ENCODE measurements around the gene PDE1A. TPM values are rescaled to one million over a fixed set of nuclear protein-coding genes. Genes with fewer than 3 reads are reported as not detected.
A peak's percentile ranks its signal among the peaks of the same experiment; 100 is the strongest.

PDE1A gene
- total and polyA plus RNA-seq, 2 of the 4 experiments (the other 2 are of a cell fraction), result 0.24 to 0.90 TPM

GRCh38 chr2:182144776-182145165 lies 282.1 kb downstream of the PDE1A start:
- H4K91ac ChIP-seq (ENCODE audit: insufficient read depth, low read depth, low read length), result peak overlapping the region; percentile 9; the same call in 1 of the 2 replicates
- no peak overlapping the region for H2AK5ac ChIP-seq (ENCODE audit: low read depth, low read length)
- H3K18ac ChIP-seq (ENCODE audit: low read depth, low read length), result no peak overlapping the region
- BruUV-seq (replicated peaks), result no TSS peak
- DNase-seq (no peak), ATAC-seq (ENCODE audit: low read depth) (peak; percentile 54)
- H2BK5ac ChIP-seq (ENCODE audit: low read depth, low read length, poor library complexity, severe bottlenecking), result no peak overlapping the region
- no CpG with 5 or more reads among the region's 1 CpG for WGBS, 2 experiments (ENCODE audit: extremely low coverage in 2 of 2, insufficient read length in 1 of 2)
- H3K4me2 ChIP-seq (ENCODE audit: low read depth, low read length), result no peak overlapping the region
- H2AK9ac ChIP-seq (replicated peaks; ENCODE audit: low read depth, low read length, poor library complexity), result peak overlapping the region; percentile 9
- no peaks in the 10 kb centered on the region for H3K4me1 ChIP-seq (ENCODE audit: control insufficient read depth, insufficient read depth, low read length)
- intact Hi-C loops (cut with micrococcal nuclease), result no loop called here
- H3K23ac ChIP-seq (ENCODE audit: low read depth, low read length), result peak overlapping the region; percentile 72; the same call in 1 of the 2 replicates
- H3K9ac ChIP-seq (ENCODE audit: low read depth, low read length), result no peak overlapping the region
- H4K20me1 ChIP-seq (ENCODE audit: insufficient read depth, low read length), result no peaks in the 10 kb centered on the region
- no peak overlapping the region for H3K4me3 ChIP-seq (ENCODE audit: insufficient read depth, low read depth, low read length)
- dilution Hi-C loops (cut with HindIII; ENCODE audit: low sequenced_read_pairs, unreplicated experiment), result no loop called here
- H3K9me3 ChIP-seq (ENCODE audit: control insufficient read depth, insufficient read depth, low read length), result no peaks in the 10 kb centered on the region
- H4K8ac ChIP-seq (ENCODE audit: low read depth in 2 of 2, low read length in 2 of 2), result no peak overlapping the region; a peak in 1 of 4 replicates
- in situ Hi-C loops (cut with MboI; ENCODE audit: low sequenced_read_pairs), result loop anchor here (25.0 kb wide), 1 partner anchor 557 kb away; no protein-coding TSS in a partner anchor
- peaks cover 2% of the 10 kb centered on the region; the same call in 1 of the 2 replicates for H3K9me1 ChIP-seq (ENCODE audit: insufficient read depth, low read length)
- no peak overlapping the region for H3K56ac ChIP-seq (ENCODE audit: extremely low read depth, insufficient read depth, low read length)
- no peak overlapping the region for H2BK120ac ChIP-seq (ENCODE audit: low read depth, low read length)
- H3K27ac ChIP-seq (ENCODE audit: insufficient read depth, low read length), result no peak overlapping the region
- H4K5ac ChIP-seq (ENCODE audit: low read depth, low read length), result no peak overlapping the region
- H2BK20ac ChIP-seq (ENCODE audit: low read depth, low read length), result no peak overlapping the region
- H2BK15ac ChIP-seq (ENCODE audit: low read depth, low read length), result no peak overlapping the region
- no peaks in the 10 kb centered on the region for H3K27me3 ChIP-seq (ENCODE audit: control insufficient read depth, insufficient read depth, low read length)
- TF ChIP-seq MXI1 (IDR thresholded peaks at IDR 0.05; ENCODE audit: borderline replicate concordance, low read depth, low read length) (no peak), FOS (IDR thresholded peaks at IDR 0.05; ENCODE audit: low read depth, low read length) (no peak), RFX5 (IDR thresholded peaks at IDR 0.05; ENCODE audit: low read depth, low read length) (no peak), POLR2A (IDR thresholded peaks at IDR 0.05; ENCODE audit: low read depth, low read length) (no peak), CEBPB (IDR thresholded peaks at IDR 0.05; ENCODE audit: low read depth, low read length) (no peak)
- TF ChIP-seq, protein P1, sequence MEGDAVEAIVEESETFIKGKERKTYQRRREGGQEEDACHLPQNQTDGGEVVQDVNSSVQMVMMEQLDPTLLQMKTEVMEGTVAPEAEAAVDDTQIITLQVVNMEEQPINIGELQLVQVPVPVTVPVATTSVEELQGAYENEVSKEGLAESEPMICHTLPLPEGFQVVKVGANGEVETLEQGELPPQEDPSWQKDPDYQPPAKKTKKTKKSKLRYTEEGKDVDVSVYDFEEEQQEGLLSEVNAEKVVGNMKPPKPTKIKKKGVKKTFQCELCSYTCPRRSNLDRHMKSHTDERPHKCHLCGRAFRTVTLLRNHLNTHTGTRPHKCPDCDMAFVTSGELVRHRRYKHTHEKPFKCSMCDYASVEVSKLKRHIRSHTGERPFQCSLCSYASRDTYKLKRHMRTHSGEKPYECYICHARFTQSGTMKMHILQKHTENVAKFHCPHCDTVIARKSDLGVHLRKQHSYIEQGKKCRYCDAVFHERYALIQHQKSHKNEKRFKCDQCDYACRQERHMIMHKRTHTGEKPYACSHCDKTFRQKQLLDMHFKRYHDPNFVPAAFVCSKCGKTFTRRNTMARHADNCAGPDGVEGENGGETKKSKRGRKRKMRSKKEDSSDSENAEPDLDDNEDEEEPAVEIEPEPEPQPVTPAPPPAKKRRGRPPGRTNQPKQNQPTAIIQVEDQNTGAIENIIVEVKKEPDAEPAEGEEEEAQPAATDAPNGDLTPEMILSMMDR (conservative IDR thresholded peaks at IDR 0.05; ENCODE audit: low read depth, low read length), result no peak
- TF ChIP-seq, protein P2, sequence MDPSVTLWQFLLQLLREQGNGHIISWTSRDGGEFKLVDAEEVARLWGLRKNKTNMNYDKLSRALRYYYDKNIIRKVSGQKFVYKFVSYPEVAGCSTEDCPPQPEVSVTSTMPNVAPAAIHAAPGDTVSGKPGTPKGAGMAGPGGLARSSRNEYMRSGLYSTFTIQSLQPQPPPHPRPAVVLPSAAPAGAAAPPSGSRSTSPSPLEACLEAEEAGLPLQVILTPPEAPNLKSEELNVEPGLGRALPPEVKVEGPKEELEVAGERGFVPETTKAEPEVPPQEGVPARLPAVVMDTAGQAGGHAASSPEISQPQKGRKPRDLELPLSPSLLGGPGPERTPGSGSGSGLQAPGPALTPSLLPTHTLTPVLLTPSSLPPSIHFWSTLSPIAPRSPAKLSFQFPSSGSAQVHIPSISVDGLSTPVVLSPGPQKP (IDR thresholded peaks at IDR 0.05; ENCODE audit: borderline replicate concordance, low read depth, low read length), result no peak
- TF ChIP-seq, protein P3, sequence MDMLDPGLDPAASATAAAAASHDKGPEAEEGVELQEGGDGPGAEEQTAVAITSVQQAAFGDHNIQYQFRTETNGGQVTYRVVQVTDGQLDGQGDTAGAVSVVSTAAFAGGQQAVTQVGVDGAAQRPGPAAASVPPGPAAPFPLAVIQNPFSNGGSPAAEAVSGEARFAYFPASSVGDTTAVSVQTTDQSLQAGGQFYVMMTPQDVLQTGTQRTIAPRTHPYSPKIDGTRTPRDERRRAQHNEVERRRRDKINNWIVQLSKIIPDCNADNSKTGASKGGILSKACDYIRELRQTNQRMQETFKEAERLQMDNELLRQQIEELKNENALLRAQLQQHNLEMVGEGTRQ (IDR thresholded peaks at IDR 0.05; ENCODE audit: low read depth, low read length), result no peak
- no peak overlapping the region for H3K4ac ChIP-seq (ENCODE audit: low read depth, low read length)
- no peaks in the 10 kb centered on the region for H3K79me1 ChIP-seq (ENCODE audit: low read depth in 1 of 2, low read length in 2 of 2)
- ChIA-PET POLR2A (ENCODE audit: unreplicated experiment) (no interaction called here), CTCF (interaction anchor here (0.6 to 1.2 kb wide), 2 partner anchors 515 to 677 kb away, joined by 3 read pairs; no protein-coding TSS in a partner anchor)
- no peaks in the 10 kb centered on the region for H3K36me3 ChIP-seq (ENCODE audit: control insufficient read depth, insufficient read depth, low read length)
- H3K14ac ChIP-seq (replicated peaks; ENCODE audit: low read depth, low read length), result no peak overlapping the region; the same call in 1 of the 2 replicates
- H2AFZ ChIP-seq (replicated peaks; ENCODE audit: low read length, poor library complexity), result peak overlapping the region; percentile 85
